Left cardiac atrium (tissue), 4 donors: ENCODE results near the gene DAPP1. TPM values are rescaled to one million over a fixed set of nuclear protein-coding genes. Genes with fewer than 3 reads are reported as not detected.
A peak's percentile ranks its signal among the peaks of the same experiment; 100 is the strongest.
"Not testable (repeated sequence)": the region's sequence is repeated elsewhere in the genome, so short reads cannot be mapped to it uniquely, and the experiment has no call there.

Experiments
- ATAC-seq, 2 donors: fragments of 200-7000 bp; cut with Tn5 transposase; one replicate each; pipeline ENCODE4 v1.9.1; 2020; ENCODE audit warnings: mild to moderate bottlenecking in 2 of 2, moderate library complexity in 2 of 2
- DNase-seq: peaks from one replicate; pipeline ENCODE4 v3.0.0-alpha.2; 2020
- intact Hi-C, 2 donors: fragments of 100-400 bp; cut with DNase I; formaldehyde crosslinking; loops; one replicate each; pipeline versions ENCODE4 v1.14.1 to v1.15.1; 2022 to 2023
- total RNA-seq, 2 donors: library from RNA; stranded (reverse); fragmentation: NEBNext Ultra II Directional; extraction: Animal tissue kit (Norgen Biotek cat#: 25700); gene quantifications; one replicate each; pipeline ENCODE4 v1.2.1, GENCODE V29; 2021
- donor health status: DM: no; HTN: yes; CAD: no.
- donor health status: DM: no; HTN: yes; CAD: no; lungs with severe emphysema.
- donor health status: DM: yes; HTN: yes; CAD: no.
- donor health status: Dilated cardiomyopathy.

DAPP1 gene
- total RNA-seq, 2 donors from 2014 or later = 0.89 to 1.5 TPM

- intact Hi-C loops = loop anchor here (10.0 kb wide), 1 partner anchor 67 kb away; no protein-coding TSS in a partner anchor
- ATAC-seq (peak in 1 of 2 donors; percentile 29), DNase-seq (no peak)
Measured at GRCh38 chr4:99817309-99817890, 773 bp downstream of the DAPP1 start.

- intact Hi-C loops = loop anchor here (10.0 kb wide), 1 partner anchor 66 kb away; no protein-coding TSS in a partner anchor
- ATAC-seq (no peak), DNase-seq (no peak)
Measured at GRCh38 chr4:99818661-99819060, 2.0 kb downstream of the DAPP1 start.

GRCh38 chr4:99821918-99822503 lies 5.4 kb downstream of the DAPP1 start:
- DNase-seq (no peak), ATAC-seq (peak; percentile 77 to 81)
- intact Hi-C loops = no loop called here

GRCh38 chr4:99822734-99823133 lies 6.1 kb downstream of the DAPP1 start:
- no peak for DNase-seq
- intact Hi-C loops = no loop called here

GRCh38 chr4:99824070-99824599 lies 7.5 kb downstream of the DAPP1 start:
- no peak for DNase-seq
- ATAC-seq = no peak
- intact Hi-C loops = no loop called here

More at GRCh38 chr4:99822734-99823133, 6.1 kb downstream of the DAPP1 start:
- no peak for ATAC-seq

GRCh38 chr4:99825272-99825671 lies 8.6 kb downstream of the DAPP1 start:
- no peak for DNase-seq
- no peak for ATAC-seq
- intact Hi-C loops = no loop called here

- ATAC-seq = no peak
- intact Hi-C loops = no loop called here
- DNase-seq = no peak
Measured at GRCh38 chr4:99826016-99826415, 9.4 kb downstream of the DAPP1 start.

- intact Hi-C loops = no loop called here
- DNase-seq (no peak), ATAC-seq (no peak)
Measured at GRCh38 chr4:99827454-99827853, 10.8 kb downstream of the DAPP1 start.

GRCh38 chr4:99827857-99828256 lies 11.2 kb downstream of the DAPP1 start:
- intact Hi-C loops = no loop called here
- ATAC-seq (no peak), DNase-seq (no peak)

GRCh38 chr4:99828477-99828876 lies 11.8 kb downstream of the DAPP1 start:
- intact Hi-C loops = no loop called here
- no peak for ATAC-seq

GRCh38 chr4:99830051-99830450 lies 13.4 kb downstream of the DAPP1 start:
- ATAC-seq, intact Hi-C loops, DNase-seq: not testable (repeated sequence)

More at GRCh38 chr4:99828477-99828876, 11.8 kb downstream of the DAPP1 start:
- DNase-seq = no peak

GRCh38 chr4:99832321-99832720 lies 15.7 kb downstream of the DAPP1 start:
- intact Hi-C loops = no loop called here
- no peak for ATAC-seq
- no peak for DNase-seq

- ATAC-seq = no peak
- DNase-seq = no peak
- intact Hi-C loops = no loop called here
Measured at GRCh38 chr4:99832758-99833157, 16.1 kb downstream of the DAPP1 start.

GRCh38 chr4:99833756-99834155 lies 17.1 kb downstream of the DAPP1 start:
- intact Hi-C loops = no loop called here
- no peak for DNase-seq
- ATAC-seq = no peak

- intact Hi-C loops = no loop called here
- DNase-seq (no peak), ATAC-seq (no peak)
Measured at GRCh38 chr4:99834569-99834968, 17.9 kb downstream of the DAPP1 start.

GRCh38 chr4:99835942-99836341 lies 19.3 kb downstream of the DAPP1 start:
- intact Hi-C loops = no loop called here
- ATAC-seq (no peak), DNase-seq (no peak)

- no peak for ATAC-seq
- intact Hi-C loops = no loop called here
- no peak for DNase-seq
Measured at GRCh38 chr4:99838927-99839326, 22.3 kb downstream of the DAPP1 start.

- DNase-seq (no peak), ATAC-seq (no peak)
- intact Hi-C loops = no loop called here
Measured at GRCh38 chr4:99841129-99841528, 24.5 kb downstream of the DAPP1 start.

- intact Hi-C loops = no loop called here
- DNase-seq (no peak), ATAC-seq (no peak)
Measured at GRCh38 chr4:99843413-99843812, 26.8 kb downstream of the DAPP1 start.

GRCh38 chr4:99844048-99844447 lies 27.4 kb downstream of the DAPP1 start:
- ATAC-seq = no peak
- DNase-seq = no peak
- intact Hi-C loops = no loop called here

GRCh38 chr4:99845179-99845578 lies 28.6 kb downstream of the DAPP1 start:
- ATAC-seq (no peak), DNase-seq (no peak)
- intact Hi-C loops = no loop called here
